ENCODE results near the gene ANTXR1. TPM values are rescaled to one million over a fixed set of nuclear protein-coding genes. Genes with fewer than 3 reads are reported as not detected.

The ANTXR1 gene
- total RNA-seq, 1 experiment from 2014 or later: 34.5 TPM

GRCh38 chr2:69096326-69097095 is 83.5 kb downstream of the ANTXR1 start:
- no peak for DNase-seq (ENCODE audit: low spot score)

GRCh38 chr2:69097148-69097610 is 84.2 kb downstream of the ANTXR1 start:
- DNase-seq (ENCODE audit: low spot score): no peak

DNA sequence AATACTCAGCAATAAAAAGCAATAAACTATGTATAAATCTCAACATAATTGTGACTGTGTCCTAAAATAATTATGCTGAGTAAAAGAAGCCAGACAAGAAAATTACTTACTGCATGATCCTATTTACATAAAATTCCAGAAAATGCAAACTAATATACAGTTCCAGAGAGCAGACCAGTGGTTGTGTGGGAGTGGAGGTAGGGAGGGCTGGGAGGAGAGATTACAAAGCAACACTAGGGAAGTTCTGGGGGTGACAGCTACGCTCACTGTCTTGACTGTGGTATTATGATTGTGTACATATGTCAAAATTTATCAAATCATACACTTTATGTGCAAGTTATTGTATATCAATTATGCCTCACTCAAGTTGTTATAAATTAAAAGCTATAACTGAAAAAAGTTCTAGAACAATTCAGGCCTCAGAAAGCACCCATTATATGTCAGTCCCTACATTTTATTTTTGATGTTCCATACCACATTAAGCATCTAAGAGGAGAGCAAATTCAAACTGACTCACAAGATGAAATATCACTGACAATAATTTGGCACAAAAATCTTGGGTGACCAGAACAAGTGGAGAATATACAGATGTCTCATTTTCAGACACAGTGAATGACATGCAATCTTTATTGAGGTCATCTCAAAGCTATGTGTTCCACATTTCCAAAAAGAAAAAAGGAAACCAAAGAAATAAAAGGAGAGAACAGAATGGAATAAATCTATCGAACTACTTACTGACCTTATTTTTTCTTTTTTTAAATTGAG is 85.1 kb downstream of the ANTXR1 start:
- DNase-seq (ENCODE audit: low spot score): no peak

GRCh38 chr2:69099541-69099940 is 86.6 kb downstream of the ANTXR1 start:
- DNase-seq (ENCODE audit: low spot score): no peak

DNA sequence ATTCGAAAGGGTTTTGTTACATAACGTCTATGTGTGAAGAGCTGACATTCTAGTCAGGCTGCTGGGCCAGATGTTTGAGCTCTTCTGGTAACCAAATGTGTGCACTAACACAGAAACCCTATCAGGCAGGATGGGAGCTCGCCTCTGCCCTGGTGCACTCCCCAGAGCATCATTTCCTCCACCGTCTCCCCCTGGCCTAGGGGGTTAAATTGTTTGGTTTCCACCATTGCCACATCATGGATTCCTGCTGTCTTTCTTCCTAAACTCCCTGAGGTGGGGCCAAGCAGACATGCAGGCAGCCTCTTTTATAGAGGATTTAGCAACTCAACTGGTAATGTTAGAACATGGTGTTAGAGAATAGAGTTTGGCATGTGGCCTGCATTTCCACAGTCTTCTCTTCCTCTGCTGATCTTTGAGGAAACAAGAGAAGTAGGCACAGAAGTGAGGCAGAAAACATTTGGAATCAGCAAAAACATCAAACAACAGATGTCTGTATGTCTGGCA is 87.3 kb downstream of the ANTXR1 start:
- DNase-seq (ENCODE audit: low spot score): no peak

DNA sequence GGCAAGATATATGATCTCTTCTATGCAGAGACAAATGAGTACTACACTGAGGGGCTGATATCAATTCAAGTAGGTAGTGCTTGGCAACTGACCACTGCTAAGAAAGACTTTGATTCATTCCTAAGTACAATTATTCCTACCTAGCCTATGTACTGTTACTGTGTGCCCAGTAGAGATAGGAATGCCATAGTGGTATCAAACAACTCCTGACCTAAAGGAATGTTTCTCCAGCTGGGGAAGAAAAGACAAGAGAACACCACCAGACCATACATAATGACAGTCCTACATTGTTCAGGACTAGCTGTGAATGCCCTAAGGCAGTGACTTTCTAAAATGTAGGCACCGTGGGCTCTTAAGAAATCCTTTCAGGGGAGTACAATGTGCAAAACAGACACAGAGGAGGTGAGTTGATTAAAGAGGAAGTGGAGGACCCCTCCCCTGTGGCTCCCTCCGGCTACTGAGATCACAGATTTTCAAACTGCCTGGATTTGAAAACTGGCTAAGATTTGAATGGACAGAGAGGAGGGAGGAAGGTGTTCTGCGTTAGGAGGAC is 89.1 kb downstream of the ANTXR1 start:
- DNase-seq (ENCODE audit: low spot score): no peak

DNA sequence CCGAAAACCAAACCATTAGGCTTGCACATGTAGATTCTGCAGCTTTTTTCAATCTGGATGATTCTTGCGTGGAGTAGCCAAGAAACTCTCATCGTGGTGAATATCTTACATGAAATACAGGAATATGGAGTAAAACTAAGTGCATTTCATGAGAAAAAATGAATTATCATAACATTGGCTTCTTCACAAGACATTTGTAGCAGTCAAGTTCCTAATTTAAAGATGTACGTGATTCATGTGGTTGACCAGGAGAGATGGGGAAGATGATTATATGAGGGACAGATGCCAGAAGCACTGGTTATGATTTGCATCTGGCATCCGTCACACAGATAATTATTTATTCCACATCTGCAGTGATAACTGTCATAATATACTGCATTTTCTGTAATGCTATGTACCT is 90.4 kb downstream of the ANTXR1 start:
- no peak for DNase-seq (ENCODE audit: low spot score)

DNA sequence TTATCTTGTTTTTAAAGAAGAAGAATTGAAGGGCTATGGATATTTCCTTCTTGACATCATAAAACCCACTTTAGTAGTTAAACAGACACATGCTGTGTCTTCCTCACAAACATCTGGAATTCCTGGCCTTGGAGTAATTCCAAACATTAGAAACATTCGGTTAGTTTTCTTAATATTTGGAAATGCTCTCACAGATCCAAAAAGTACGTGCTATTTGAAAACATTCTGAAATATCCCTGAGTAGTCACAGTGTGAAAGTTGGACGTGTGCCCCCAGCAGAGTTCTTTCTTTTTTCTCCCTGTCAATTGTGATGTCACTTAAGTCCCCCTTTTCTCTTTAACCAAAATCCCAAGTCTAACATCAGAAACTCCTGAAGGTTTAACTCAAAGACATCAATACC is 91.3 kb downstream of the ANTXR1 start:
- DNase-seq (ENCODE audit: low spot score): no peak

DNA sequence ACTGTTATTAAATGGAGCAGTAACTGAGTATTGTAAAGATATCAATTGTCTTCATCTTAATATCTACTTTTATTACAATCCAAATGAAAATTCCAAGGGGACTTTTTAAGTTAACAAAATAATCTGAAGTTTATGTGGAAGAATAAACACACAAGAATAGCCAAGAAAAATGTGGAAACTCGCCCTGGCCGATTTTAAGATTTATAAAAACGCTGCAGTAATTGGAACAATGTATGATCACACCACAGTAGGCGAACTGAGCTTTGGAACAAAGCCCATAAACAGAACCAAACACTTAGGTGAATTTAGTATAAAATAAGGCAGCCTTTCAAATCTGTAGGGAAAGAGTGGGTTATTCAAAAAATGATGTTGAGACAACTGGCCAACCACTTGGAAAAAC is 96.3 kb downstream of the ANTXR1 start:
- no peak for DNase-seq (ENCODE audit: low spot score)

DNA sequence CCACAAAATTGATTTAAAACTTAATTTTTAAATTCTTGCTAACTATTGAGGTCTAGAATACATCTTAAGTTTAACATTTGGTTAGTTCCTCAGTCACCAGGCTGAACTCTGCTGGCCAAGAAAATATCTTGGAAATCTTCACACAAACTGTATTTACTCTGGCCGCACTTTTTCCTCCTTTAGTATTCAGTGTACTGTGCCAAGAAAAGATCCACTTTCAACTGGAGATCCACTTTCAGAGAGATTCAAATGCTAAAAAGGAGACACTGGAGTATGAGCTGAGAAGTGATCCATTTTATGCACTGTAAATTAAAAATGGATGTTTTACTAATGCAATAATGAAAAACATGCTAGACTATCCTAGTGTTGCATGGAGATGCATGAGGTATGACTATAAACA is 98.1 kb downstream of the ANTXR1 start:
- no peak for DNase-seq (ENCODE audit: low spot score)

DNA sequence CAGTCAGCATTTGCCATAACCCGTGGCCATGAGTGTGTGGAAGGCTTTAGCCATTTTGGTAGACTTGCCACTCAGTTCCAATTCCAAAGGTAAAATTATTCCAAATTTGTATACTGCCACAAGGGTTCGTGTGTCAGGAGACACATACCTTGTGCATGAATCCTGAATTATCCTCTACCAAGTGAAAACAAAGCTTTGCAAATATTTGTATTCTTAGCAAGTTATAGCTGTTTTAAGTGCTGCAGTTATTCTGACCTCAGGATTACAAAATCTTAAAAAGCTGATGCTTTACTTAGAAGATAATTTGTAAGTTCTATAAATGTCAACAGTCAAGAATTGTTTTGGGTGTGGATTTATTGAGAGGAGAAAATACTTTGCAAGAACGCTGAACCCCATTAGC is 100.6 kb downstream of the ANTXR1 start:
- no peak for DNase-seq (ENCODE audit: low spot score)

- DNase-seq (ENCODE audit: low spot score): no peak
Observed at GRCh38 chr2:69114534-69114933, 101.6 kb downstream of the ANTXR1 start.

- DNase-seq (ENCODE audit: low spot score): no peak
Observed at GRCh38 chr2:69116438-69116837, 103.5 kb downstream of the ANTXR1 start.

GRCh38 chr2:69118609-69119008 is 105.6 kb downstream of the ANTXR1 start:
- peak; percentile 52 for DNase-seq (ENCODE audit: low spot score)

DNA sequence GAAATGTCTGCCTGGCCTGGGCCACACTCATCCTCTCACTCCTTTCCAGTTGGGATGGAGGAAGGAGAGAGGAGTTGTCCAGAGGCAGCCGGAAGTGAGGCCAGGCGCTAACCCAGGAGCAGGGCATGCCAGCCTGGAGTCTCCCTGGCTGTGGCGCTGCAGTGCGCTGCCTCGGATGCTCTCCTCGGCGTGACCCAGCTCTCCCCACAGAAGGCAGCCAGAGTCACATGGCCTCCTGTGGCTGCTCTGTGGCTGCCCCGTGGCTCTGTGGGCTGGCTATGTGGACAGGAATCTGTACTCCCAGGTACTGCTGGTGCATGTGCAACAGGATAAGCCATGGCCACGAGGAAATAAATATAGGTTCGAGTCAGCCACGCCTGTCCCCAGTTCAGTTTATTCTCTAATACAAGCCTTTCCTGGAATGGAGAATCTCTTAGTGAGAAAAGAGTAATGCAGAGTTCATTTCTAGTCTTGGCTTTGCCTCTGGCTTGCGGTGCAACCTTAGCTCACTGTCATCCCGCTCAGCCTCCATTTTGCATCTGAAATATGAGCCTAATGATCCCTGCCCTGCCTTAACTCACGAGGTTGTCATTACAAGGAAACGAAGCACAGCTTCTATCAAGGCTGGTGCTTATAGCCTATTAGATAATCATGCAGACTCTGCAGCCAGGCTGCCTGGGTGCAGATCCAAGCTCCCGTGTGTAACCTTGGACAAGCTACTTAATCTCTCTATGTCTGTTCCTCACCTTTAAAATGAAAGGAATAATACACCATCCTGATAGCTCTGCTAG is 106.3 kb downstream of the ANTXR1 start:
- peak; percentile 23 for DNase-seq (ENCODE audit: low spot score)

GRCh38 chr2:69122271-69122670 is 109.3 kb downstream of the ANTXR1 start:
- no peak for DNase-seq (ENCODE audit: low spot score)

- DNase-seq (ENCODE audit: low spot score): no peak
Observed at GRCh38 chr2:69123182-69123581, 110.2 kb downstream of the ANTXR1 start.

GRCh38 chr2:69124343-69124742 is 111.4 kb downstream of the ANTXR1 start:
- DNase-seq (ENCODE audit: low spot score): no peak

DNA sequence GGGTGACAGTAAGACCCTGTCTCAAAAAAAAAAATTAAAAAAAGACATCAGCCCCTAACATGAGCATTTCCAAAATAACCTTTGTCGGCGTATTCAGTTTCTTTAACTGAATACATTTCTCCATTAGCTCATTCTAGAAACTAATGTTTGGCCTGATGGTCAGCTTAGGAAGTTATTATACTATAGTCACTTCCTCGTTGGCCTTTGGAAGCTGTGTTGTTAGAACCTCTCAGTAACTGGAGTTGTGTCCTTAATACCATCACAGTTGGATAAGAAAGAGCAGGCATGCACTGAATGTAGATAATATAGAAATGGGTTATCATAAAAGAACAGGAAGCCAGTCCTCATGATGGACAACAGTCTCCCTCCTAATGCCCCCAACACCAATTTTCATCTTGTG is 112.8 kb downstream of the ANTXR1 start:
- no peak for DNase-seq (ENCODE audit: low spot score)

GRCh38 chr2:69126341-69126740 is 113.4 kb downstream of the ANTXR1 start:
- DNase-seq (ENCODE audit: low spot score): no peak

- no peak for DNase-seq (ENCODE audit: low spot score)
Observed at GRCh38 chr2:69131452-69131851, 118.5 kb downstream of the ANTXR1 start.
